PFSK-1 (cell line): ENCODE measurements around the gene ETFA.

Source experiments
- FOXP2 ChIP-seq: optimal IDR thresholded peaks from 2 replicates; pipeline ENCODE3; 2011; ENCODE audit warnings: borderline replicate concordance, control low read depth, inconsistent platforms; ENCODE audit not compliant: insufficient read depth; ENCODE audit errors: extremely low read length, extremely low read depth
- POLR2AphosphoS5 ChIP-seq: IDR thresholded peaks from 2 replicates; pipeline ENCODE4 v1.6.1; 2012; ENCODE audit warnings: low read depth, mild to moderate bottlenecking, control low read depth, low read length, moderate library complexity
- SIN3A ChIP-seq: IDR thresholded peaks from 2 replicates; pipeline ENCODE4 v1.6.1; 2012; ENCODE audit warnings: mild to moderate bottlenecking, low read length, moderate library complexity, borderline replicate concordance; ENCODE audit not compliant: insufficient read depth
- TAF1 ChIP-seq: IDR thresholded peaks from 2 replicates; pipeline ENCODE4 v1.6.1; 2012; ENCODE audit warnings: low read length, control low read depth, borderline replicate concordance; ENCODE audit not compliant: insufficient read depth
- TF ChIP-seq, protein P1 (sequence below), 2 experiments: IDR thresholded peaks; 2 replicates each; pipeline versions ENCODE4 v1.6.1 to v1.8.0; 2011 to 2012; ENCODE audit warnings: low read depth in 2 of 2, low read length in 2 of 2, control low read depth in 1 of 2, inconsistent platforms in 1 of 2, mild to moderate bottlenecking in 1 of 2, moderate library complexity in 1 of 2; ENCODE audit not compliant: insufficient read depth in 1 of 2

DNA sequence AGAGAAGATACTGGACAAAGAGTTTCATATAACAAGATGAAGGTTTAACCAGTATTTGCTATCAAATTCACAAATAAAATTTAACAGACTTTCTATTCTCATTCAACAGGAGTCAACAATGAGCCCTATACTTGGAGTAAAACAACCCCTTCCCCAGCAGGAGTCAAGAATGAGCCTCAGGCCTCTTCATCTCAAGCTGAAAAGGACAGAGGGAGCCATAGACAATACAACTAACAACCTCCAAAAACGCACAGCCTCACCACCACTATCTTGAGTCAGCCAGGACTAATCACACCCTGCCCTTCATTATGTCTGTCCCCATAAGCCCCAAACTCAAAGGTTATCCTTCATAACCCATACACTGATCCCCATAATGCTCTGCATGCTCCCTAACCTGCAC, 36.4 kb downstream of the ETFA start:
- TF ChIP-seq POLR2AphosphoS5 (no peak), SIN3A (no peak), TAF1 (no peak), FOXP2 (no peak)
- TF ChIP-seq, protein P1, sequence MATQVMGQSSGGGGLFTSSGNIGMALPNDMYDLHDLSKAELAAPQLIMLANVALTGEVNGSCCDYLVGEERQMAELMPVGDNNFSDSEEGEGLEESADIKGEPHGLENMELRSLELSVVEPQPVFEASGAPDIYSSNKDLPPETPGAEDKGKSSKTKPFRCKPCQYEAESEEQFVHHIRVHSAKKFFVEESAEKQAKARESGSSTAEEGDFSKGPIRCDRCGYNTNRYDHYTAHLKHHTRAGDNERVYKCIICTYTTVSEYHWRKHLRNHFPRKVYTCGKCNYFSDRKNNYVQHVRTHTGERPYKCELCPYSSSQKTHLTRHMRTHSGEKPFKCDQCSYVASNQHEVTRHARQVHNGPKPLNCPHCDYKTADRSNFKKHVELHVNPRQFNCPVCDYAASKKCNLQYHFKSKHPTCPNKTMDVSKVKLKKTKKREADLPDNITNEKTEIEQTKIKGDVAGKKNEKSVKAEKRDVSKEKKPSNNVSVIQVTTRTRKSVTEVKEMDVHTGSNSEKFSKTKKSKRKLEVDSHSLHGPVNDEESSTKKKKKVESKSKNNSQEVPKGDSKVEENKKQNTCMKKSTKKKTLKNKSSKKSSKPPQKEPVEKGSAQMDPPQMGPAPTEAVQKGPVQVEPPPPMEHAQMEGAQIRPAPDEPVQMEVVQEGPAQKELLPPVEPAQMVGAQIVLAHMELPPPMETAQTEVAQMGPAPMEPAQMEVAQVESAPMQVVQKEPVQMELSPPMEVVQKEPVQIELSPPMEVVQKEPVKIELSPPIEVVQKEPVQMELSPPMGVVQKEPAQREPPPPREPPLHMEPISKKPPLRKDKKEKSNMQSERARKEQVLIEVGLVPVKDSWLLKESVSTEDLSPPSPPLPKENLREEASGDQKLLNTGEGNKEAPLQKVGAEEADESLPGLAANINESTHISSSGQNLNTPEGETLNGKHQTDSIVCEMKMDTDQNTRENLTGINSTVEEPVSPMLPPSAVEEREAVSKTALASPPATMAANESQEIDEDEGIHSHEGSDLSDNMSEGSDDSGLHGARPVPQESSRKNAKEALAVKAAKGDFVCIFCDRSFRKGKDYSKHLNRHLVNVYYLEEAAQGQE (IDR thresholded peaks at IDR 0.05; ENCODE audit: insufficient read depth in 1 of 2, low read depth in 2 of 2, low read length in 2 of 2): no peak
